HG03108 (cell line): ENCODE measurements around the gene TET3.
"Not testable (repeated sequence)": the region's sequence is repeated elsewhere in the genome, so short reads cannot be mapped to it uniquely, and the experiment has no call there.

Experiments used
- ATAC-seq: cut with Tn5 transposase; IDR thresholded peaks from one replicate; pipeline ENCODE4 v1.9.1; 2021; ENCODE audit warnings: moderate library complexity; ENCODE audit not compliant: unreplicated experiment

The TET3 gene

GRCh38 chr2:73984203-73984921 is at the start of gene TET3:
TET3 (plus strand) TSS chr2:73984910; CDS start chr2:73986404, 1,494 bp downstream.
- peak; percentile 34 for ATAC-seq

GRCh38 chr2:73935641-73936040 is 49.1 kb upstream of the TET3 start:
- no peak for ATAC-seq

DNA sequence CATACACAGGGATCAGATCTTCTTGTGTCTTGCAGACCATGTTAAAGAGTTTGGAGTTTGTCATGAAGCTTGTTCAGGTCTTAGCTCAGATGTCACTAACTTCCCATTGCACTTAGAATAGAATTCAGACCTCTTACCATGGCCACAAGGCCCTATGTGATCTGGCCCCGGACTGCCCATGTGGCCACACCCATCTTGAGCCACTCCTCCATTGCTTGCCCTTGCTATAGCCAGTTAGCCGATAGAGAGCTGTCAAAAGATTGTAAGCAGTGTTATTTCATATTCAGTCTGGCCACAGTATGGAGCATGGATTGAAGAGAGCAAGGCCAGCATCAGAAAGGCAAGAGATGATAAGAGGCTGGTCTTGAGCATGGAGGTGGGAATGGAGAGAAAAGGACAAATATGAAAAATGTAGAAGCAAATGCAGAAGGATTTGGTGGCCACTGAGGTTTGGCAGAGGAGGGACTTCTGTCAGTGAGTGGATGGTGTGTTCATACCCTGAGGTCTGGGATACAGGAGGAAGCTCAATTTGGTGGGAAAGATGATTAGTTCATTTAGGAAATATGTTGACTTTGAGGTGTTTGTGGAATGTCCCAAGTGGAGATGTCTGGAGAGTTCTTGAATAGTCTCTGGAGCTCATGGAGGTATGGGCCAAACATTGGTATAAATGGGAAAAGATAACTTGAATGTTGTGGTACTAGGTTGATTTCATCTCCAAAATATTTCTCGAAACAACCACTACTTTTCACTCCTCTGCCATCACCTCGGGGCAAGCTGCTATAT is 47.4 kb upstream of the TET3 start:
- no peak for ATAC-seq

DNA sequence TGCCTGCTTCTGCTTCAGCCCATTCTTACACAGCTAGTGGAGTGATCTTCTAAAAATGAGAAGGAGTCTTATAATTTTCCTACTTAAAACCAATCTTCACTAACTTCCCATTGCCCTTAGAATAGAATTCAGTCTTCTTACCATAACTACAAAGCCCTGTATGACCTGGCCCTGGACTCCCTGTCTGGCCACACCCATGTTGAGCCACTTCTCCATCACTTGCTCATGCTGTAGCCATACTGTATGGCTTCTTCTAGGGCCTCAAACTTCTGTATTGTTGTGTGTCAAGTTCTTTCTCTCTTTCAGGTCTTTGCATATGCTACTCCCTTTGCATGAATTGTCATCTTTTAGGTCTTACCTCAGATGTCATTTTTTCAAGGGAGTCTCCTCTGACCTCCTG is 46.8 kb upstream of the TET3 start:
- ATAC-seq: no peak

GRCh38 chr2:73938718-73939352 is 45.9 kb upstream of the TET3 start:
- no peak for ATAC-seq

GRCh38 chr2:73939419-73939818 is 45.3 kb upstream of the TET3 start:
- no peak for ATAC-seq

GRCh38 chr2:73940066-73940465 is 44.6 kb upstream of the TET3 start:
- not testable (repeated sequence) for ATAC-seq

DNA sequence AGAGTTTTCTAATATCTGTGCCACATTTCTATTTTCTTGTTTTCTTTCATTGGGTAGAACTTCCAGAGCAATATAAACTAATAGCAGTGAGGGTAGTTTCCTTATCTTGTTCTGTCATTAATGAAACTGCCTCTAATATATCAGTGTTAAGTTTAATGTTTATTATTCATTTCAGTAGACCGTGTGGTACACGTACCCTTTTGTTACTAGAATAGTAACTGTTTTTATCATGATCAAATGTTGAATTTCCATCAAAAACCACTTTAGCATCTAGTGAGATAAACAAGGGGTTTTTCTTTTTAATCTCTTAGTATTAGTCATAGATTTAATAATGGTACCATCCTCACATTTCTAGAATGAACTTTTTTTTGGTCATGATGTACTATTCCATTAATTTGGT is 42.0 kb upstream of the TET3 start:
- no peak for ATAC-seq

DNA sequence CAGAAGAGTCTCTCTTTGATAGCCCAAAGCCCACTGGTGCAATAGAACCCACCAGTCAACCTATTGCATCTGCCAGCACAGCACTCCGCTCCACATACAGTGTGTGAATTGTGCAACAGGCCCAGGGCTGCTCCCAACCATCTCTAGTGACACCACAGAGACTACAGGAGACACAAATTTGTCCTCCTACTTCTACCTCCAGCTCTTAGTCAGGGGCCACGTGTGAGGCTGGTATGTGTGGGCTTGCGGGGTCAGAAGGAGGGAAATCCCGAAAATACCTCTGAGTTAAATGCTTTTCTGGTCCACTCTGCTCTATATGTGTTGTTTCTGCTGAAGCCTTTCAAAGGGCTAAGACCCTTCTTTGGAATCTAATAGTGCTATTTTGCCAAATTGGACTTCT is 40.0 kb upstream of the TET3 start:
- no peak for ATAC-seq

DNA sequence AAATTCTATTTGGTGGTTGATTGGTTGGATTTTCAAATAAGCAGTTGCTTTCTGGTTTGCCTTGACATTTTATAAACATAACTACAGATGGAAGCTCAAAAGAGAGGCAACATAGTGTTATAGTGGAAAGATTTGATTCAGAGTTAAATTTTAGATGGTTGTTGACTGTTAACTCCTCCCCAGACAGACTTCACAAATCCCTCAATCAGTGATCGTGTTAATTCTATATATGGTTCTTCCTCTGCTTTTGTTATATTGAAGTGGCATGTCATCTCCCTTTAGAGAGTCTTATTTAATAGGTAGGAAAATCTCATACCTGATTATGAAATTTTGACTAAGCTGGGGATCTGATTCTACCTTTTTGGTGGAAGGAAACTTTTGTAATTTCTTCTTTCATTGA is 38.5 kb upstream of the TET3 start:
- no peak for ATAC-seq

DNA sequence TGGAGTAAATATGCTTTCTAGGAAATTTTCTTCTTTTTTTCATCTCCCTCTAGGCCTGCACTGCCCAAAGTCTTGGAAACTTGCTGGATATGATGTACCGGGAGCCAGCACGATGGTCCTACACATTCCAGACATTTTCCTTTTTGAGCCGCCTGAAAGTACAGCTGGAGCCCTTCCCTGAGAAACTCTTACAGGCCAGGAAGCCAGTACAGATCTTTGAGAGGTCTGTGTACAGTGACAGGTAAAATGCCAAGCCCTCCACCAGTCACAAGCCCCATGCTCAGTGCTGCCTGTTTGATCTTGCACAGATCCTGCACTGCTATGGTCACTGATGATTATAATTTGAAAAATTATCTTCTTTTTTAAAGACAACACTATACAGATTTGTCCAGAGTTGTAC is 38.0 kb upstream of the TET3 start:
- no peak for ATAC-seq

DNA sequence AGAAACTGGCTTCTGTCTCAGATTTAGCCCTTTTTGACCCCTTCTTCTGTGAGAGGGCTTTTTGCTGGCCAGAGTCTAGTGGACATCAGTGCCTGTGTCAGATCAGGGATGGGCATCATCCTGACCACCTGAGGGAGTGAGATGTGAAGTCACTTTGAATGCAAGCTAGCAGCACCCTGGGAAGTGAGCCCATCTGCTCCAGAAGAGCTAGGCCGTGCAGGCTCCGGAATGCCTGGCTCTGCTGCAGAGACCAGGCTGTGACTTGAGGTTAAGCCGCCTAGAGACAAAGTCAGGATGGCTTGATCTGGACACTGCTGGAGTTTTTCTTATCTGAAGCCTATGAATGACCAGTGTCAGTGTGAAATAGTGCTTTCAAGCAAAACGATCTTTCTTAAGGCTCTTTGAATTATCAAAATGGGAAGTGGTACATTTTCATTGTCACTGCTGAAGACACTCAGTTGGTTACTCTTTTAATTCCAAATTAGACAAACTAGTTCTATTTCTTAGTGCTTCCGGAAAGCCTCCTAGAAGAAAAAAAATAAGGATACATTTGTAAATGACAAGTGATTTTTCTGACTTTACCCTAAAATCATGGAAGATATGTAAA is 37.2 kb upstream of the TET3 start:
- ATAC-seq: no peak

- no peak for ATAC-seq
Measured at GRCh38 chr2:73949802-73950201, 34.9 kb upstream of the TET3 start.

DNA sequence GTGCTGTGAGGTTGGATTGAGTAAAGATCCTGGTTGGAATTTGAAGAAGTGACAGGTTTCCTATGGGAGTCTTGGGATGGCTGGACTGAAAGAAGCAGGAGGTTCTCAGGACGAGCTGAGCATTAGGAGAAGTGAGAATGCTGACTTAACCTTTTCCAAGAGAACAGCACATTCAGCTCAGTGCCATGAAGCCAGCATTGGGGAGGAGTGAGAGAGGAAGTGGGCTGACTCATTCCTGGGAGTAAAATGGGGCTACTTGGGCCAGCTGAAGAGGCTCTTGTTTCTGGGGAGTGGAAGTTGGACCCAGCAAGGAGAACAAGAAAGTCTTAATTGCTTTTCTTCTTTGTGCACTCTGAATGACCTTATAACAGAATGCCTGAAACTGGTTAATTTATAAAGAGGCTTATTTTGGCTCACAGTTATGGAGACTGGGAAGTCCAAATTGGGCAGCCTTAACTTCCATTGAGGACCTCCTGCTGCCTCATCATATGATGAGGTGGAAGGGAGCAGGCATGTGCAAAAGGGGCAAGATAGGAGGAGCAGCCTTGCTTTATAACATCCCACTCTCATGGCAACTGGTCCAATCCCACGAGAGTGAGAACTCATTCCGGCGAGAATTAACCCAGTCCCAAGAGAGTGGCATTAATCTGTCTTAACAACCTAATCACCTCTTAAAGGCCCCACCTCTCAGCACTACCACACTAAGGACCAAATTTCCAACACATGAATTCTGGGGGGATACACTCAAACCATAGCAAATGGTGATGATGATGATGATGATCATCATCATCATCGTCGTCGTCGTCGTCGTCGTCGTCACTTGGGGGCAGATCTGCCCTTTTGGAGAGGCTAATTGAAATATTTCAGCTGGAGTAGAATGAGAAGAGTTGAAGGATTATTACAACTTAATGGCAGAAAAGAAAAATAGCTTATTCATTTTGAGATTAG is 31.9 kb upstream of the TET3 start:
- no peak for ATAC-seq

GRCh38 chr2:73956218-73956865 is 28.4 kb upstream of the TET3 start:
- no peak for ATAC-seq

- ATAC-seq: no peak
Measured at GRCh38 chr2:73961274-73961673, 23.4 kb upstream of the TET3 start.

DNA sequence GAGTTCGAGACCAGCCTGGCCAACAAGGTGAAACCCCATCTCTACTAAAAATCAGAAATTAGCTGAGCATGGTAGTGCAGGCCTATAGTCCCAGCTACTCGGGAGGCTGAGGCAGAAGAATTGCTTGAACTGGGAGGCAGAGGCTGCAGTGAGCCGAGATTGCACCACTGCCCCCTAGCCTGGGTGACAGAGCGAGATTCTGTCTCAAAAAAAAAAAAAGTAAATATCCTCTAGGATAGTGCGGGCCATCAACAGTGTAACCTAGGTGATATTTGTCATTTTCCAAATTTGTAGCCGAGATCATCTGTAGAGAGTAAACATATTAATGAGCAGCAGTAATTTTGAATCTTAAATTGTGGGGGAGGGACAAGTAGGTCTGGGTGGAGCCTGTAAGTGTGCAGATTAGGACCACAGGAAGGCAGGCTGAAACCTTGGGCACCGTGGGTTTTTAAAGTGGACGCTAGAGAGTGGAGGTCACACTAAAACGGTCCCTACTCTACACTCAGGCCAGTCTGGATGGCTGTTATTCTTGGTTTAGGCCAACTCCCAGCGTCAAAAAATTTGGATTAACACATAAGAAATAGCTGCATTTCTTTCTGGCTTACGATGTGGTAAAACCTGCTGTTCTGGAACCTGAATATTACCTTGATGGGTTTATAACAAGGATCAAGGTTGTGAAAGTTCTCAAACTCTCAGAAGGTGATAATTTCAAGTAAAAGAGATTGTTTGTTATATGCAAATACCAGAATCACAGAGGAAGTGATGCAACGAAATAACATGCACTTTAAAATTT is 22.7 kb upstream of the TET3 start:
- no peak for ATAC-seq

GRCh38 chr2:73962798-73963197 is 21.9 kb upstream of the TET3 start:
- ATAC-seq: no peak
